ENCODE results near the gene TM4SF4.

The TM4SF4 gene

DNA sequence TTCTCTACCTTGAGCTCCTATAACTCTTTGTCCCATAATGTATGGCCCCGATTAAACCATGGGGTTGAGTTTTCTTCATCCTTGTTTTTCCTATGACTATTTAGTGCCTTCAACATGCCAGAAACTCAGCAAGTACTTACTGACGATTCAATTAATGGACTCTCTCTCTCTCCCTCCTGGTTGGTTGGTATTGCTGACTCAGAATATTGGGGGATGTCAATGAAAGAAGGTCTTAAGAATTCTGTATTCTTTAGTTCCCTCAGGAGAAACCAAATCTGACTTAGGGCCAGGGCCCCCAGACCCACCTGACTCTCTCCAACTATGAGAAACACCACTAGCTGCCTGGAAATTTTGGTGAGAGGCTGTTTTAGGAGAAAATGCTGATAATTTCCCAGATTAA is 40.8 kb downstream of the TM4SF4 start:
- no peak for DNase-seq

DNA sequence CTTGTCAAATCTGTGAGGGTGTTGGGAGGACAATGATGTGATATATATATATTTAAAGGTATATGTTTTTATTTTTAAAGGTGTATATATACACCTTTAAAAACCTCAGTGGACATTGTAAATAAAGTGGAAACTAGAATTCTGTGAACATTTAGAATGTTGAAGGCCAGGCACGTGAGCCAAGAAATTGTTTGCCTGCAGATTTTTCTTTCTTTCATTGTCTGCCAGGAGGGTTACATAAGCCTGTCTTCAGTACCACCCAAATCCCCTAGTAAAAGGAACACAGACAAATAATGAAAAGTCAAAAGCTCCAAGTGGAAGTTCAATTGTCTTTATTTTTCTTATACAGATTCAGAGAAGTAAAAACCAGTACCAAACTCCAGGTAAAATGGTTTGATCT is 42.4 kb downstream of the TM4SF4 start:
- DNase-seq = no peak

DNA sequence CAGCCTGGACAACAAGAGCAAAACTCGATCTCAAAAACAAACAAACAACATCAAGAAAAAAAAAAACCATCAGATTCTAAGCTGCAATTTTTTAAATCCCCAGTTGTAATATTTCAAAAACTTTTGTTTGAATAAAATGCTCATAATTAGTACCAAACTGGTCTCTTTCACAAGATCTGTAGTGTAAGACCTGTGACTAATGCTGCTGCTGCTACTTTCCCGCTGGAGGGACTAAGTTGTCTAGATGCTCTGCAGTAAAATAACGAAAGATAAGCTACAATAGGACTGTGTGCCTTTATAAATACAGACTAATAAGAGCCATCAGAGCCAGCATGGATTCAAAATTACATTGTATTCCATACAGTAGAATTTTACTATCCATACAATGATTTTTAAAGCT is 45.4 kb downstream of the TM4SF4 start:
- no peak for DNase-seq

DNA sequence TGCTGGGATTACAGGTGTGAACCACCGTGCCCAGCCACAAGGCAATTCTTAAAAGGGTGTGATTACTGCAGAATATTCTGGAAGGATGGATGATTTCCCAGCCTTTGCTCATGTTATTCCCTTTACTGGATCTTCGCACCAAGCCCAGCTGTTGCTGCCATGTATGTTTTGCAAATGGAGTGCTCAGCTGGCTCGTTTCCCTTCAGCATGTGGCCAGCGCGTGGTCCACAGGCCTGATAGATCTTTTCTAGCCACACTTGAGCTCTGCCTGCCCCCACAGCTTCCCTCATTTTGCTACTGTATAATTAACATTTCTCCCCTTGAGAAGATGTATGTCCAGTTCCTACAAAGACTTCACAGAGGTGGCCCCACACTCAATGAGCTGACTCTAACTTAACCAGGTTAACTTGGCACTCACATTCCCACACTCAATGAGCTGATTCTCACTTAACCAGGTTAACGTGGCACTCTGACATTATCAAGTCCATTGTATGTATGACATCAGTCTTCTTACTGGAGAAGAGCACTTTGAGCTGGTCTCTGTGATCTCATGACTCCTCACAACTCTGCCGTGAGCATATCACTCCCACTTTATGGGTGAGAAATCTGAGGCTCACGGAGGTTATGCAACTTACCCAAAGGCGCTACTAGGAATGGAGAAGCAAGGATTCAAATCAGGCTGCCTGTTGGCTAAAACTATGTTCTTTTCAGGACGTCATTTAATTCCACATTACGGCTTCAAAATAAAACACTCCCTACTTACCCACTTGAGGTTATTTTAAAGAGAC is 49.2 kb downstream of the TM4SF4 start:
- DNase-seq = no peak

DNA sequence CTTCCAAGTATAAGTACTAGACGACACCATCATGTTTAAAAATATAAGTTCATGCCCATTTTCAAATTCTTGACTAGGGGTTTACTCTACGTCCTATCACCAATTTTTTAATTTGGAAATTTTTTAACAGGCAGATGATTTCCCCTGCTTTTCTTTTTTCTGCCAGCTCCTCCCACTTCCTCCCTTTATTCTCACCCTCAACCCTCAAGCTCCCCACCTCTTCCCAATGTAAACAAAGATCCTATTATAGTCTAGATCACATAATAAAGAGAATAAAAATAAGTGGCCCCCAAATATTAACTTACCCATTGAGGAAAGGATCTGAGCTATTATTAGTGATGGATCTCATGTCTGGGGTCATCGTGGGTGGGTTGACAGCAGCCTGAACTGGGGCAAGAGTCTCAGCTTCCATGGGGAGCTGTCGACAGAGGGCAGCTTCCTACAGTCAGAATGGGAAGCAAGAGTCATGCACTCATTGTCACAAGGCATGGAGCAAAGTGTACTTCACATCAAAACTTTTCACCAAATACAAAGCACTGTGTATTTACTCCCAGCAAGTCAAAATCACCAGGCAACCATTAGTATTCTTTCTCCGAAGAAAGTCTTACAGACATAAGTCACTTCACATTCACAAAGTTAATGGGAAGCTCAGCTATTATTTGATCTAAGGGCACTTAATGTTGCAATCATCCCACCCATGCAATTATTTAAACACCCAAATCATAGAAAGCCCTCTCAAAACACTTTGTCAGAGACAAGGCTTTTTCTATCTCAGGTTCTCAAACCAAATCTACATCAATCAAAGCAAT is 53.2 kb downstream of the TM4SF4 start:
- DNase-seq = no peak

DNA sequence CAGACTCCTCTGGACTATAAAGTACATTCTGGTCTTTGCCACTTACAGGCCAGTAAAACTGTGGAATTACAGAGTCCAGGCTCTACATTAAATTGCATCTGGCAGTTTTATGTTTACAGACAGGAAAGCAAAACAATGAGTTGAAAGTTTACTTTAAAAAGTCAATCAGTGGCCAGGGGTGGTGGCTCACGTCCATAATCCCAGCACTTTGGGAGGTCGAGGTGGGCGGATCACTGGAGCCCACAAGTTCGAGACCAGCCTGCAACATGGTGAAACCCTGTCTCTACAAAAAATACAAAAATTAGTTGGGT is 53.8 kb downstream of the TM4SF4 start:
- DNase-seq = no peak

DNA sequence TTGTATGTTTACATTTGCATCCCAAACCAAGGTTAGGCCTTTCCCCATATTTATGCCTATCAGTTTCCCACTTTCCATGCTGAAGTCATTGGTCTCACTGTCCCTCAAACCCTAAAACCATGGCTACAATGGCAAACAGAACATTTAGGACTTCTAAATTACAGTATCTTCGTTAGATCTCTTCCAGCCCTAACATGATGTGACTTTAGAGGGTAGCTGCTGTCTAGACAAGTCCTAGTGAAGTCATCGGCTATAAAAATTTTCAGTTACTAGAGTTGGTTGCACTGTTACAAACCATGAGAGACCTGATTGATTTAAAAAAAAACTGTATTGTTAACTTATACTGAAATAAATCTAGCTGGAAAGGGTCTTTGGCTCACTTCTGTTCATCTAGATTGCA is 54.6 kb downstream of the TM4SF4 start:
- DNase-seq = no peak

DNA sequence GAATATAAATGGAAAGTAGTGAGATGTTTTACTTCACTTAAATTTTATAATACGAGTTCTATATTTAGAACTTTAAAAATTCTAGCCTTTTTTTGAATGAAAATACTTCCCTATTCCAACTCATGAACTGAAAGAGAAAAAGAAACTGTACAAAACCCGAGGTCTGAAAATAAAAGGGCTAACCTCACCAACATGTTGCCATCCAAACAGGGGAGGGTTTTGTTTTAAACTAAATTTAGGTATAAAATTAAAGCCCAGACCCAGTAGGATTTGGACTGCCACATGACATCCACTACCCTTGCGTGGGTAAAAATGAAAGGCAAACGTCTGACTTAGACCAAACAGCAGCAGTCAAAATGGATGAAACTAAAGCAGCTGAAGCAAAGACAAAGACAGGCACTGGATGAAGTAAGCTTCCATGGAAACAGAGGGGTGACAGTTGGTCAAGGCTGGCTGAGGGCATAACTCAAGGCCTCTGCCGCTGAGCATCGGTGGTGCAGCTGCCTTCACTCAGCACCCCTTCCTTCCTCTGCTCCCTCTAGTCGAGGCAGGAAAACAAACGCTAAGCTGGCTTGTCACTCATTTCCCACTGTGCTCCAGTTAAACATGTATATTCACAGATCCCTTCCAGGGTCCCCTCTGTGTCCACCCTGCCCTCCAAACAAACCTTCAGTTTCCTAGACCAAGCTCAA is 58.1 kb downstream of the TM4SF4 start:
- DNase-seq = no peak

DNA sequence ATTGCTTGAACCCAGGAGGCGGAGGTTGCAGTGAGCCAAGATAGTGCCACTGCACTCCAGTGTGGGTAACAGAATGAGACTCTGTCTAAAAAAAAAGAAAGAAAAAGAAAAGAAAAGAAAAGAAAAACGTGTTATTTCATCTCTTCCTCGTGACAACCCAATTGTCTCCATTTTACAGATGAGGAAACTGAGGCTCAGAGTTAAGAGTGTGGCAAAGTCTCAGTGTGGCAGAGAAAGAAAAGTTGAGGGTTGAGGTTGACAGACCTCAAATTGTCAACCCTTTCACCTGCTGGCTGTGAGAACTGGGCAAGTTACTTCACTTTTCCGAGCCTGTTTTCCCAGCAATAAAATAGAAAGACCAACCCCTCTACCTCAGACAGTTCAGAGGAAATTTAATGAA is 59.6 kb downstream of the TM4SF4 start:
- DNase-seq = no peak

DNA sequence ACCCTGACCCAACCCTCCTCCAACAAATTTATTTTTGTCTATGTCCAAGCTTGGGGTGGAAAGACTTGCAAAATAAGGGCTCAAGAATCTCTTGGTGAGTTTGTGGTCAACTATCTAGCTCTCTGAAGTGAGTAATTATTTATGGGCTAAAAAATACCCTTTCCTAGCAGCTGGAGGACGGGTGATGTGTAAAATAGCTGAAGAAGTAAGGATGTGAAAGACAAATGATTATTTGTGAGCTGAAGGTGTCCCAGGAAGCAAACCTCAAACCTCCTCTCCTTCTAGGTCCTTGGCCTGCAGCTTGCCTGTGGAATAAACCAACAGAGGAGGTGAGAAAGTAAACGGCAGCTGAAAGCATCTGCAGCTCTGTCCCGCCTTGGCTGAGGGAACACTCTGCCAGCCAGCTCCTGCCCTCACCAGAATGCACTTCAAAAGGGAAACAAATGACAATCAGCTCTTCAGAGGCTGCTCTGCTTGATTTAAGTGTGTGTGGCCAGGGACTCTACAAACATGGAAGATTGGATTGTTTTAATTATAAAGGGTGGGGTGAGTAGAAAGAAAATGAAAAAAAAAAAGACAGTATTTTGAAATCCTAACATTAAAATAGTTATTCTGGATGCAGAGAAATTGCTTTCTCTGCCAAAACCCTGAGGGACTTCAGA is 60.3 kb downstream of the TM4SF4 start:
- no peak for DNase-seq

DNA sequence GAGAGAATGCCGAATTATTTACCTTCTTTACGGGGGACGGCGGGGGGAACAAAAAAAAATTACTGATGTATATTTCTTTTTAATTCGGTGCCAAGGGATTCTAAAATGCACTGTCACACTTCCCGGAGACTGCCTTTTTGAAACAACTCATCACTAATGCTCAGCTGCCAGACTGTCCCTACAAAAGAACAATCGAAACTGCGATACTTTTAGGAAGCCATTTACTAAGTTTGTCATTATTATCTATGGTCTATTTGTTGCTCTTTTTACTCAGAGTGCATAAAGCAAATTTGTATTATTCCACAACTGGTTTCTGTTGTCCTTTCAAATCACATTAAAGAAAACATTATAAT is 60.8 kb downstream of the TM4SF4 start:
- DNase-seq = no peak

DNA sequence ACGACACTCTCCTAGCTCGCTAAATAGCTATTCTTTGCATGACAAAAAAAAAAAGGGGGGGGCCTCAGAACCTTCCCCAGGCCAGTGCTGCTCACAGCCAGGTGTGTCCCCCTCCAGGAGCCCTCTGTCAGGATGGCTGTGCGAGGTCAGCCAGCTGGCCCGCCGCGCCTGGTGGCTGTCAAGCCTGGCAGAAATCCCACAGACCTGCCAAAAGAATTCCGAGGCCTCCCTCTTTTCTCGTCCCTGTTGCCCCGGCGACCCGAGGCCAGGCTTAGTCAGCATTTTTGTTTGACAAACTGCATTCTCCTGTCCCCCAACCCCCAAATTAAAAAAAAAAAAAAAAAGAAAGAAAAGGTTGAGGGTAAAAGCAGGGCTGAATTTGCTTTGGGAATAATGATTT is 61.9 kb downstream of the TM4SF4 start:
- no peak for DNase-seq

DNA sequence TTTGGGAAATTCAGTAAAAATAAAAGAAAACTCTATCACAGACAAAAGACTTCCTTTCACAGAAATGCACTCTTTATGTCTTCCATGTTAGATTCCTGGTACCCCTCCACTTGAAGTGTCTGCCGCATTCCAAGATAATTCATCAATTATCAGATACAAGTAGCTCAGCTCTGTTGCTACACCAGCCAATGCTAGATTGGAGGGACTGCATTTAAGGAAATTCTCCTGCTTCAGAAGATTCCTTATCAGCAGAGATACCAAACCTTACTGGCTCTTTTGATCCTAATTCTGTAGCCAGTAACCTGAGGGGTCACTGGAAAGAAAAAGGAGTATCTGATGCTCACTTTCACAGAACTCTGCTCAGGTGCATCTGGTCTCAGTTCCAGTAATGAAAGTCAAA is 63.9 kb downstream of the TM4SF4 start:
- DNase-seq = no peak

DNA sequence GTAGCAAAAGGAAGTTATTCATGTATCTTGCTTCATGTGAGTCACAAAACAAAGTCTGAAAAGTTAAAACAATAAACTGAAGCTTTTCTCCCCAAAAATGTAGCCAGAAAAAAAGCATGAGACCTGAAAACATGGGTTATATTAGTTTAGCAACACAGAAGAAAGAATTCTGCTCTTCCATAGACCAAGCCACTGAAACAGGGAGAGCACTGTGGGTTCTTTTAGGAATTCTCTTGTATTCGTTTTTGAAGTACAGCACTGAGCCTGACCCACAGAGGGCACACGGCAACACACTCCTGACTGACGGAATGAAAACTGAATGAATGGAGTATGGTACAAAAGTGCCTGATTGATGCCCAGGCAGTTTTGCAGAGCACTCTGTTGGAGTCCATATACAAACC is 66.6 kb downstream of the TM4SF4 start:
- no peak for DNase-seq

DNA sequence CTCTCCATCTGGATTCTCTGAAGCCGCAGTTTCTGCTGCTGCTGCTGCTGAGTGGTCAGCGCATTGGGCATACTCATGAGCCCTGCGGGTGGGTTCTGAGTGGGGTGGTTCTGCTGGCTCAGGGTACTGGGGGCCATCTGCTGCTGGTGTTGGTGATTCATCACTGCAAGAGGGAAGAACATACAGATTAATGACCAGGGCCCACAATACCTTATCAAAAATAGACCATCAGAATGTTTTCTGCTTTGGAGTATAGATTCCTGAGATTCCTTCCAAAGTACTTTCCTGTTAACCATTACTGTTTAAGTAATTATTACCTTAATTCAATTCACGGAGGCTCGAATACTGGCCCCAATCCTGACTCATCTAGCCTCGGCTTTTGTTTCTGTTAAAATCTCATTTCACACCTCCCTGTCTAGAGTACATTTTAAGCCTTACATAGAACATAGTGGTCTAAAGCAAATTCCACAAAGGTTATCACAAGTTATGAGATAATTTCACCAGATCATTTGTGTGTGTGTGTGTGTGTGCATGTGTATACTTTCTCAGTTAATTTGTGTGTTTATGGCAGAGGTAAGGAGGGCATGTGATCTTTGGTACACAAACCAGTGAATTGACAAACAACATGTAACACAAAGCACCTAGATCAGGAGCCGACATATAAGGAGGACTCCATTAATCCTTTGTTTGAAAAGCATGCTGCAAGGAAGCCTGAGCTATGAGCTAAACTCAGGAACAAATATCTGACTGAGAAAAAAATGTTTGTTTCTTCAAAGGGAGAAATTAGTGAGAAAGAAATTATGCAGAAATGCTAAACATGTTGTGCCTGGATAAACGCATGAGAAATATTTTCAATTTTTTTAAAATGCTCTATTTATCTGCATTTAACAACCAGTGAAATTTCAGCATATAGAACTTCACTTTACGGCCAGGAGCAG is 68.1 kb downstream of the TM4SF4 start:
- DNase-seq = no peak

DNA sequence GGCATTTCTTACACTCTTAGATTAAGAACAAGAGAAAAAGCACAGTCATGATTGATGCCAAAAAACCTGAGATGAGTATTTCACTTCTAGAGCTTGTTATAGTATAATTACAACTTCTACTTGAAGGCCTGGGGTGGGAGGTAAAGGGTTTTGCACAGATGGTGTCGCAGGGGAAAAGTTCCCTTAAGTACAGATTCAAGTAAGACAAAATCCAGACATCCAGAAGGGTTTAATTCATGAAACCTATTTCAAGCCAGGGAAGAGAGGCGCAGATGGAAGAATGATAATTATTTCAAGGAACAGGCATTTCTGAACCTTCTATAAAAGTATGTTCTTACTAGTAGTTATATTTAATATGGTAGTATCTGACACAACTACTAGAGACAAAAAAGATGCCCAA is 70.6 kb downstream of the TM4SF4 start:
- DNase-seq = no peak

DNA sequence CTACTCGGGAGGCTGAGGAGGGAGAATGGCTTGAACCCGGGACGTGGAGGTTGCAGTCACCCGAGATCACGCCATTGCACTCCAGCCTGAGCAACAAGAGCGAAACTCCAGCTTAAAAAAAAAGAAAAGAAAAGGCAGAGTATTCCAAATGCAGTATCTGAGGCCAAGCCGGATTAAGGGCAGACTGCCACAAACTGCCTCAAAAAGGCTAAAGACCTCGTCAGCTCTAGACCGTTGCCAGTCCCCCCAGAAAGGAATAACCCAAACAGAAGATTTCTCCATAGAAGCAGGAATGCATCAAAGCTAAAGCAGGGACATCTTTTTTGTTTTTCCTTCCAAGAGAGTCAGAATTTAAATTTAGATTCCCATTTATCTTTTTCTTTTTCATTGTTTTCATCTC is 72.9 kb downstream of the TM4SF4 start:
- no peak for DNase-seq

DNA sequence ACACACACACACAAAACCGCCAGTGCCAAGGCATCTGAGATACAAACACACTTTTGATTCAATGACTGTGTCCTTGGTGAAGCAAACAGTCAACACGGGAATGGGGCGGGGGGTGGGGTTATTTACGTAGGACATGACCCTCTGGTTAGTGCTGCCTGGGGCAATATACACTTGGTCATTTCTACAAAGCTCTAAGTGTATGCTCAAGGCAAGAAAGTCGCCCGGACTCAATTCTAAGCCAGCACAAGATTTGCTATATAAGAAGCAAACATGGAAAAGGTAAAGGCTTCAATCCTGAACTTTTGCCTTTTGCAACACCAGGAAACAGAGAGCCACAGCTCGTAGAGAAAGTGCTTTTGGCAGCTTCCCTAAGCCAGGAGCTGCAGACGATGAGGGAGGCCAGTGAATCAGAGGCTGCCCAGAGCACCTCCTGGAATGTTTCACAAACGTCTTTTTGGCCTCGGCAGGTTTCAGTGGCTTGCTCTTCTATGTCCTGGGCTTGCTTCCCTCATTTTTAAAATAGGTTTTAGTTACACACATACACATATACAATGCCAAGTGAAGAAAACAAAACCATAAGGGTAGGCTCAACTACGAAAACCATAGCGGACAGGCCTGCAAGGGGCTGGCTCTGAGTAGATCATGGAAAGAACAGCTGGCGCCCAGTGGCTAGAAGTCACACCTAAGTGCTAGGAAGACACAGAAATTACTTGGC is 73.6 kb downstream of the TM4SF4 start:
- DNase-seq = no peak

DNA sequence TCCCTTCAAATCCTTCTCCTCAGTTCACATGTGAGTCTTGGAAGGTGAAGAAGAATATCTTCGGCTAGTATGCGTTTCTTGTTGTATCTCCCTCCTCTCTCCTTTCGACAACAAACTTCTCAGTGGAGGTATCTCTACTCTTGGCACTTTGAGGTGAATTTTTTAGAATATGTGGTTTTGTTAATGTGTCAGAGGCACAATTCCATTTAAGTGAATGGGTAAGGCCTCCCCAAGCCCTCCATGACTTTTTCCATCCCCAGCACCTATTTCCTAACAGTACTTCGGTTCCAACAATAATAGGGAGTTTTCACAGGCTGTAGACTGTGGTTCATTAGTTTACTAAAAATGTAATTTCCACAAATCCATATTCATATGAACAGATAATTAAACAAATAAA is 74.2 kb downstream of the TM4SF4 start:
- no peak for DNase-seq

DNA sequence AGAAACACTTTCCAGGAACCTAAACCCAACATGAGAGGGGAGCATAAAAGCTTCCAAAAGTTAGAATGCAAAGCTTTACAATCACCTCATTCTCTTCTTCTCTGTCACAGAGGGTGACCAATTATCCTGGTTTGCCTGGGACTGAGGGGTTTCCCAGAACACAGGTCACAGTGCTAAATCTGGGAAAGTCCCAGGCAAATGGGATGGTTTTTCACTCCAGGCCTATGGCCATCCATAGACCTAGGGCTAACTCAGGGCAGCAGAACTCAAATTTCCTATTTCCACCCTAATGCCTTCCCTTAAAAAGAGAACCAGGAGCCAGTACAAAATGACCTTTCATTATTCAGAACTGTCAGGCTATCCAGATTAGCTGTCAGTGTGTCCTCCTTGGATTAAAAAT is 77.0 kb downstream of the TM4SF4 start:
- no peak for DNase-seq

DNA sequence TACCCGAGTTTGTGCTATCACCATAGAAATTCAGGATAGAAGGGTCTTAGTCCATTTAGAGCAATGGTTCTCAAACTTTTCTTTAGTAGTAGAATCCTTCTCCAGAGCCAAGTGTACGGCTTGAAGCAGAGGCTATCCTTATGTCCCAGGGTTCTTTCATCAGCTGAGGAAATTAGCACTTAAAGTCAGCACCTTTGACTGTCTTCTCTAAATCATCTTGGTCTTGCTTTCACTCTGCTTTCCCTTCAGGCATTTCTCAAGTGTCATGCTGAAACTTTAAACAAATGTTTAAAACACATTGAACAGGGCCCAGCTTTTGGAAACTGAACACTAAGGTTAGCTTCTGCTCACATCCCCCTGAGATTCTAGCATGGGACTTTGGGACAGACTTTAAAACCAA is 78.2 kb downstream of the TM4SF4 start:
- no peak for DNase-seq

Data from CD4-positive, alpha-beta T cell treated with Interferon gamma for 1 hour (primary cell).